ENCODE data around the gene SAMD3.

The SAMD3 gene

DNA sequence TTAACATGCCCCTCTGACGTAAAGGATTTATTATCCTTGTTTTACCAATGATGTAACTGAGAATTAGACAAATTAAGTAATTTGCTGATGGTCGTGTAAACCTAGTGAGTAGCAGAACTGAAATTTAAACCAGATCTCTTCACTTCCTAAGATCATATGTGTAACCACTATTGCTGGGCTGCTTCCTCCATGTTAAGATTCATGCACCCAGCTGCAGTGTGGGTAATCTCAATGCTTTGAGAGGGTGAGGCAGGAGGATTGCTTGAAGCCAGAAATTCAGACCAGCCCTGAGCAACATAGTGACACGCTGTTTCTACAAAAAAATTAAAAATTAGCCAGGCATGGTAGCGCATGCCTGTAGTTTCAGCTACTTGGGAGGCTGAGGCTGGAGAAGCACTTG is 106.5 kb downstream of the SAMD3 start:
- TF ChIP-seq, protein P1, sequence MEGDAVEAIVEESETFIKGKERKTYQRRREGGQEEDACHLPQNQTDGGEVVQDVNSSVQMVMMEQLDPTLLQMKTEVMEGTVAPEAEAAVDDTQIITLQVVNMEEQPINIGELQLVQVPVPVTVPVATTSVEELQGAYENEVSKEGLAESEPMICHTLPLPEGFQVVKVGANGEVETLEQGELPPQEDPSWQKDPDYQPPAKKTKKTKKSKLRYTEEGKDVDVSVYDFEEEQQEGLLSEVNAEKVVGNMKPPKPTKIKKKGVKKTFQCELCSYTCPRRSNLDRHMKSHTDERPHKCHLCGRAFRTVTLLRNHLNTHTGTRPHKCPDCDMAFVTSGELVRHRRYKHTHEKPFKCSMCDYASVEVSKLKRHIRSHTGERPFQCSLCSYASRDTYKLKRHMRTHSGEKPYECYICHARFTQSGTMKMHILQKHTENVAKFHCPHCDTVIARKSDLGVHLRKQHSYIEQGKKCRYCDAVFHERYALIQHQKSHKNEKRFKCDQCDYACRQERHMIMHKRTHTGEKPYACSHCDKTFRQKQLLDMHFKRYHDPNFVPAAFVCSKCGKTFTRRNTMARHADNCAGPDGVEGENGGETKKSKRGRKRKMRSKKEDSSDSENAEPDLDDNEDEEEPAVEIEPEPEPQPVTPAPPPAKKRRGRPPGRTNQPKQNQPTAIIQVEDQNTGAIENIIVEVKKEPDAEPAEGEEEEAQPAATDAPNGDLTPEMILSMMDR (IDR thresholded peaks at IDR 0.05; ENCODE audit: control insufficient read depth, extremely low read depth, insufficient read depth): no peak
- DNase-seq (ENCODE audit: low read depth): no peak
- no peak overlapping the region for H3K4me3 ChIP-seq (ENCODE audit: low read depth, low read length)

DNA sequence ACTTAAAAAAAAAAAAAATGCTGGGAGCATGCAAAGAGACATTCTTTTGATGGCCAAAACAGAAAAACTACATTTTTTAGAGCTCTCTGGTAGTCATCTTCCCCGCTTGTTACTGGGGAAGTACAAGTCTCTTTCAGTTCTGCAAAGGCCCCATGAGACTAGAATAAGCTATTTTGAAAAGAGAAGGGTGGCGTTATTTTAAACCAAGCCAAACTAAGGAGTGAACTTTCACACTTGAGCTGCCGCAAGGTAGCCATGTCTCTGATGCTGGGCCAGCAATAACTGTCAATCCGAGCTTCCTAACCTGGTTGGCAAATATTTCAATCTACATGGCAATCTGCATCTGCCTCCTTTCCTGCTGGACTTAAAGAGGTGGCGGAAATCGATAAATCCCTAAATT is 107.7 kb downstream of the SAMD3 start:
- no peak overlapping the region for H3K4me3 ChIP-seq (ENCODE audit: low read depth, low read length)
- TF ChIP-seq, protein P1 (IDR thresholded peaks at IDR 0.05; ENCODE audit: control insufficient read depth, extremely low read depth, insufficient read depth): no peak
- no peak for DNase-seq (ENCODE audit: low read depth)

DNA sequence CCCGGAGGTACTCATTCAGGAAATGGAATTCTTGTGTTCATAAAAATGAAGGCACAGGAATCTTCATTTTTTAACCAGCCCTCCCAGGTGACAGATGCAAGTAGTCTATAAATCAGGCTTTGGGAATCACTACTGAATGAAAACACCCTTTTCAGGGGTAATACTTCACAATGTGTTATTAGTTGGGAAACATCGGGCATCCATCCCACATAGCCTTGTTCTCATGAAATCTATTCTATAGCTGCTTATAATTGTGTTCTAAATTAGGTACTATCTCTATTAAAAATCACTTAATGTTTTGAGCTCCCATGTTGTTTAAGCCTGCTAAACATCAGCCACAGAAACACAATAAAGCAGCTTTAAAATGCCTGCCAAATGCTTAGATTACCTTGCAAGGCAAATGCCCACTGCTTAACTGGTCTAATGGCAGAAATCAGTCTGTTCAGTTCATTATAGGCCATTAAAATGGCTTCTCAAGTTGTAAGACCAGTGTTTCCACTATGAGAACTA is 109.5 kb downstream of the SAMD3 start:
- TF ChIP-seq, protein P1 (IDR thresholded peaks at IDR 0.05; ENCODE audit: control insufficient read depth, extremely low read depth, insufficient read depth): no peak
- no peak overlapping the region for H3K4me3 ChIP-seq (ENCODE audit: low read depth, low read length)
- DNase-seq (ENCODE audit: low read depth): no peak

DNA sequence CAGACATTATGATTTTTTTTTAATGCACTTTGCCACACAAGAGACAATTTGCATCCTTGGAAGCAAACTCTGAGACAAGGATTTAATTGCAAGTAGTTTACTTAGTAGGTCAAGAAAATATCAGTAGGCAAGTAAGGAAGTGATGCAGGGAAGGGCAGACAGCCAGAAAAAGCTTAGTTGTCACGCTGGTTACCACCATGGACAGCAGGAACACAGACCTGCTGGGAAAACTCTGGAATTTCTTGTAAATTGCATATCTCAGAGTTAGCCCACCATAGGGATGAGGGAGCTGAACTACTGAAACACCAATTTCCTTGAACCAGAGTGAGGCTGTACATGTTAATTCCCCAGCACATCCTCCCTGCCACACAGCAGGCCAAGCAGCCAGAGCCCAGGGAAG is 111.7 kb downstream of the SAMD3 start:
- DNase-seq (ENCODE audit: low read depth): no peak
- TF ChIP-seq, protein P1 (IDR thresholded peaks at IDR 0.05; ENCODE audit: control insufficient read depth, extremely low read depth, insufficient read depth): no peak
- no peak overlapping the region for H3K4me3 ChIP-seq (ENCODE audit: low read depth, low read length)

DNA sequence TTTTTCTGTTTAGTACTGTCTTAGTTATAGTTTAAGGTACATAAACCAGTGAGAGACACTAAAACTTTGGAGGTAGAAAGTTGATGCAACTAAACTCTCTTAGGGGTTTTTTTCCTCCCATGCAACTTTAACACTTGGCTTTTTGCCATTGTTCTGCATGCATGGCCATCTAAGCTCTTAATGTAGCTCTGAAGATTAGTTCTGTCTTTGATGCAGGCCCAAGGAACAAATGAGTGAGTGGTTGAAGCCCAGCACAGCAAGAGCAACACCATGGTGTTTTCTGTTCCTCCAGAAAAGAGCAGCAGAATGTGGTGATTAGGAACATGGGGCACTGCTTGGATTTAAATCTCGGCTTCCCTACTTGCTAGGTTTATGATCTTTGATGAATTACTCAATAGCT is 115.0 kb downstream of the SAMD3 start:
- TF ChIP-seq, protein P1 (IDR thresholded peaks at IDR 0.05; ENCODE audit: control insufficient read depth, extremely low read depth, insufficient read depth): no peak
- no peak overlapping the region for H3K4me3 ChIP-seq (ENCODE audit: low read depth, low read length)
- no peak for DNase-seq (ENCODE audit: low read depth)

DNA sequence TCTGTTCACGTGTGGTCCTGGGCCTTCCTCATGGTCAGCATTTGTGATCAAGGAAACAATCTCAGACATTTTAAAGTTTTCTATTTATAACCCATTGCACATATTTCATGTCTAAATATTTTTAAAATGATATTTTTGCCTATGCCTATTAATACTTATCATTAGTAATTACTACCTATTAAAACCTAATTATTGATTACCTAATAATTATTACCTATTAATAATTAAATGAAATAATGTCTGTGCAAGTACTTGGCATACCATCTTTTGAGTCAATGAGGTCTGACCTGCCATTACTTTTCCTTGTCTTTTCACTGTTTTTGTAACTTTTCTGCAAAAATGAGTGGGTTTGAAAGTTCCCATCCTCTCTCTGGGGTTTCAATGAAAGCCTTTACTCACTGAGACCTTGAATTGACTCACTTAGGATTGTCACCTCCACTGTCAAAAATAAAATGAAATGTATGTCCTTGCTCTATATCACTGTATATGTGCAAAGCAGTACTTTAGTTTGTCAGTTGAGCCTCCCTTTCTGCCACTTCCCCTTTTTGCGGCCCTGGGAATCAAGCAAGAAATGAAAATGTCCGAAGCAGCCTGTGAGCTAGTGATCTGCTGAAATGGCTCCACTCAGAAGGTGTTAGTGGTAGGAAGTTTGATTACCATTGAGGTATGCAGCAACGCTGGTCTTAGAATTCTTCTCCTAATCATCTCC is 116.6 kb downstream of the SAMD3 start:
- DNase-seq (ENCODE audit: low read depth): no peak
- TF ChIP-seq, protein P1 (IDR thresholded peaks at IDR 0.05; ENCODE audit: control insufficient read depth, extremely low read depth, insufficient read depth): no peak
- no peak overlapping the region for H3K4me3 ChIP-seq (ENCODE audit: low read depth, low read length)

DNA sequence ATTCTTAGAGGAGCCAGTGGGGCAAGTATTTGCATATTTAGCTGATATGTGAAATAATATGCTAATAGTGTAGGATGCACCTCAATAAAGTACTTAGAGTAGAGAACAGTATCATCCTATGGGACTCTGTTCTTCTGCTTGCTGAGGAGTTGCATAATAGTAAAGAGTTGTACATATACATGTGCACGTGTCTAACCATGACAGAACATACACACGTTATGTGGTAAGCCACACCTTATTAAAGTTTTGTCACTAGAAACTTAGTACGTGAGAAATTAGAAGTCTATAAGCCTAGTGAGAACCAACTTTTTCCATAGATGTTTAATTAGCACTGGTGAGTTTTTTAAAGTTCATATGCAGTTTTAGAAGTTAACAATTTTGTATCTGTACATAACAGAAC is 123.6 kb downstream of the SAMD3 start:
- no peak for DNase-seq (ENCODE audit: low read depth)
- no peak overlapping the region for H3K4me3 ChIP-seq (ENCODE audit: low read depth, low read length)
- TF ChIP-seq, protein P1 (IDR thresholded peaks at IDR 0.05; ENCODE audit: control insufficient read depth, extremely low read depth, insufficient read depth): no peak

Measured in LNCaP clone FGC (cell line).